Lung microvascular endothelial cell (primary cell): ENCODE results near the gene PPP1R9A. TPM values are rescaled to one million over a fixed set of nuclear protein-coding genes. Genes with fewer than 3 reads are reported as not detected.
A peak's percentile ranks its signal among the peaks of the same experiment; 100 is the strongest.

Experiments used
- DNase-seq, 2 donors: peaks; one replicate each; pipeline versions ENCODE4 v3.0.0 to v3.0.0-alpha.2; 2010; ENCODE audit warnings: low read depth in 2 of 2
- total RNA-seq: library from RNA; depleted of rRNA; stranded (reverse); fragments of >200 nt; gene quantifications from 2 replicates; pipeline ENCODE4 v1.2.1, GENCODE V29; 2014

The PPP1R9A gene
- 5.0 and 9.9 TPM in 2 replicates for total RNA-seq

DNA sequence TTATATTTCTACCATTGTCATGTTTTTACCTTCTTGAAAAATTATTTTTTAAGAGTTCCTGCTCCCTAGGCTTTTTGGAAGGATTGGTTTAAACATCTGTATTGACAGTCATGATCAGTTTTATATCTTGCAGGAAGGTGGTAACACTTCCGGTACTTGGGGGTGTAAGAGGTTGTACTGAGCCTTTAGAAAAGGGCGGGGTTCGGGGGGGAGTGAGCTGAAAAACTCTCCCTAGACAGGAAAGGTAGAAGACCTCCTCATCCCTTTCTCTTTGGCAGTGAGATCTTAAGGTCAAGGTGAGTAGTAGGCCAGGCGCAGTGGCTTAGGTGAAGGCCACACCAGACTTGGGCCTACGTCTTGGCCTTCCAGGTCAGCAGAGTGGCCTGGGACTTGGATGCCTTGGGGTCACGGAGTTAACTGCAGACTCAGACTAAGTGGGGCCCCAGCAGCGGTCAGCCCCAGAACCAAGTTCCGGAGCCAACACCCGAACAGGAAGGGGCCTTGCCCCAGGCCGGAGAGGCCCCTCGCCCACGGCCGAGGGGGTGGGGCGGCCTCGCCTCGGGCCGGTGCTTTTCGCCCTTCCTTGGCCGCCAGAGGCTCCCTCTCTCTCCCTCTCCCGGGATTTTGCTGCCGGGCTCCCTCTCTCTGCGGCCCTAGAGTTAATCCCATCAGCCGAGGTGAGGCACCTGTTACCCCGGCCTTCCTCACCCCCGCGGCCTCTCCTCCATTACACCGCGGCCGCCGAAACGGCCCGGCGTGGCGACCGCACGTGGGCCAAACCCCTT lies at the start of gene PPP1R9A:
Gene PPP1R9A, plus strand, starts transcription at position 569 of the 785 bp plus-strand sequence. CDS start 2,520 bp downstream, outside the sequence.
- DNase-seq, result peak; percentile 1 to 49

DNA sequence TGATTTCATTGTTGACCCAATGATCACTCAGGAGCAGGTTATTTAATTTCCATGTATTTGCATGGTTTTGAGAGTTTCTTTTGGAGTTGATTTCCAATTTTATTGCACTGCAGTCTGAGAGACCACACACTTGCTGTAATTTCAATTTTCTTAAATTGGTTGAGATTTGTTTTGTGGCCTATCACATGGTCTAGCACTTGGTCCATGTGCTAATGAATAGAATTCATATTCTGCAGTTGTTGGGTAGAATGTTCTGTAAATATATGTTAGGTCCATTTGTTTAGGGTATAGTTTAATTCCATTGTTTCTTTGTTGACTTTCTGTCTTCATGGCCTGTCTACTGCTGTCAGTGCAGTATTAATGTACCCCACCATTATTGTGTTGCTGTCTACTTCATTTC lies 36.3 kb upstream of the PPP1R9A start:
- DNase-seq, result no peak

DNA sequence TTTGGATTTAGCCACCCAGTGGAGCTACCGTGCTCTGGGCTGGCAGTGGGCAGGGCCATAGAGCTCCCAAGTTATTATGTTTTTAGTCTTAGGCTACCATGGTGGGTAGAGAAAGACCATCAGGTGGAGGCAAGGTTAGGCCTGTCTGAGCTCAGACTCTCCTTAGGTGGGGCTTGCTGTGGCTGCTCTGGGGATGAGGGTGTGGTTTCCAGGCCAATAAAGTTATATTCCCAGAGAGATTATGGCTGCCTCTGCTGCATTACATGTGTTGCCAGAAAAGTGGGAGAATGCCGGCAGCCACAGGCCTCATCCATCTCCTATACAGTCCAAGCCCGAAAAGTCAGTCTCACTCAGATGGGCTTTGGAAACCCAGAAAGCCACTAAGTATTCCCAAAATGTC lies 34.2 kb upstream of the PPP1R9A start:
- DNase-seq, result no peak

DNA sequence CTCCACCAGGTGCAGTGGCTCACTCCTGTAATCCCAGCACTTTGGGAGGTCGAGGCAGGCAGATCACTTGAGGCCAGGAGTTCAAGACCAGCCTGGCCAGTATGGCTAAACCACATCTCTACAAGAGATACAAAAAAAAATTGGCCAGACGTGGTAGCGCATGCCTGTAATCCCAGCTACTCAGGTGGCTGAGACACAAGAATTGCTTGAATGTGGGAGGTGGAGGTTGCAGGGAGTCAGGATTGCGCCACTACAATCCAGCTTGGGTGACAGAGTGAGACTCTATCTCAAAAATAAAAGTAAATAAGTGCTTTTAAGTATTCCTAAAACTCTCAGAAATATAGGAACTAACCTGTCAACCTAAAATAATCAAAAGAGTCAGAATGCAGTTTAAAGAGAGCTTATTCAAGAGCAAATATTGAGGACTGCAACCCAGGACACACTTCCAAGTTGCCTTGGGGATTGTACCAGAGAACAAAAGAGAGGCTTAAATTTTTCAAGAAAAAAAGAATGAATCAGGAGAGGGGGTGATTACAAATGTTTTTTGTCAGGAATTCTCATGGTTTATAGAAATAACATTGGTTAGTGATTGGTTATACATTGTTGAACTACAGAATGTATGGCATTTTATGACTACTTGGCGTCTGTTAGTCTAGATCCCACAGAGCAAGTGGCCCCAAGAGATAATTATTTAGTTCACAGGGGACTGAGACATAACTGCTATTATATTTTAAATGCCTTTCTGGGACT lies 33.2 kb upstream of the PPP1R9A start:
- no peak for DNase-seq

DNA sequence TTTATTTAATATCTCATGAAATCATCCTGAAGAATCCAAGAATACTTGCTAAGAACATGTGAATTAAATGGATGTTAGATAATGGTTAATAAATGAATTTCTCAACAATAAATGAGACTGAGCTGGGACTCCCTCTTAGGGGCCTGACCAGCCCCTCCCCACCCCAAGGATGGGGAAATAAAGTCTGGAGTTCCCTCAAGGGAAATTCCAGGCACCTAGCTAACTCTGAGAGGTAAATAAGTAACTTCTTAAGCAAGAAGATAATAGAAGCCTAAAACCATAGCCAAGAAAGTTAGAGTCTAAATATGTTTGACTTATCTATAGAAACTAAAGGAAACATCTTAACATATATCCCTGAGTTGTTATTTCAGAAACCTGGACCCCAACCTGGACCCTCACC lies 32.2 kb upstream of the PPP1R9A start:
- DNase-seq, result no peak

DNA sequence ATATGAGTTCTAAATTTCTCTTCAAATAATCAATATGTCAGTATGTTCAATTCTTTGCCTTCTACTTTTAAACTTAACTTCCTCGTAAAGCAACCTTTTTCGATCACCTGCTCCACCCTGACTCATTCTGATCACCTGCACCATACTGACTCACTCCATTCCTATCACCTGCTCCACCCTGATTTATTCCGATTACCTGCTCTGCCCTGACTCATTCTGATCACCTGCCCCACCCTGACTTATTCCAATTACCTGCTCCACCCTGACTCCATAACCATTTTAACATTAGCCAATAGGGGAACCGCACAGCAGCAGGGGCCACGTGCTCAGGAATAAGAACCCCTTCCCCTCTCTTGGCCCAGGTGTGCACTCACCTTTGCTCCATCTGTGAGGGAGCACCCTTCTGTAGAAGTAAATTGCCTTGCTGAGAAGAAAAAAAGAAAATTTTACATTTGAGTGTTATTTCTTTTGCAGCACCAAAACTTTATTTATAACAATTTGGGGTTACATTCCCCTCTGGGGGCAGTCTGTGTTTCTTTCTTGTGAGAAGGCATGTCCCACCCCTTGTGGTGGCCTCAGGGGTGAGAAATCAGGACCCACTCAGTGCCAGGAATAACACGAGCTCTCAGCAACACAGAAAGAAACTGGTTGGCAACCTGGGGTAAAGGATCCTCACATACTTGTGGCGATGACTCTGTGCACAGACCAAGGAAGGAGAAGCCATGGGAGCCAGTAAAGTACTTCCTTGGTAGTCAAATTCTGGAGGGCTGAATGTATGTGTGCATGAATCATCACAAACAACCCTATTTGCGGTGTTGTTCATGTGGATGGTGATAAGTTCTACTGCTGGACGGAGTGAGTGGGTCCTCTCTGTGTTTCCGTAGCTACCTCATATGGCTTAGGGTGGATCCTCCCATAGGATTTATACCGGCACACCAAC lies 29.4 kb upstream of the PPP1R9A start:
- DNase-seq, result no peak

DNA sequence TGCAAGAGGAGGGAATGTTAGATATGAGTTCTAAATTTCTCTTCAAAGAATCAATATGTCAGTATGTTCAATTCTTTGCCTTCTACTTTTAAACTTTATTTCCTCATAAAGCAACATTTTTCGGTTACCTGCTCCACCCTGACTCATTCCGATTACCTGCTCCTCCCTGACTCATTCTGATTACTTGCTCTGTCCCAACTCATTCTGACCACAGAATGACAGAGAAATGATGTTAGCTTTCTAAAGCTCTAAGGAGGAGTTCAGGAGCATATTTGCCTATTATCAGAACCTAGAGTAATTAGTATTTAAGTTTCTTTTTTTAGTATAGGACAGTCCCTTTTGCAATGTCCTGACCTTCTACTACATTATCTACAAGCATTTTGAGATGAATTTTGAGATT lies 24.5 kb upstream of the PPP1R9A start:
- DNase-seq, result no peak

DNA sequence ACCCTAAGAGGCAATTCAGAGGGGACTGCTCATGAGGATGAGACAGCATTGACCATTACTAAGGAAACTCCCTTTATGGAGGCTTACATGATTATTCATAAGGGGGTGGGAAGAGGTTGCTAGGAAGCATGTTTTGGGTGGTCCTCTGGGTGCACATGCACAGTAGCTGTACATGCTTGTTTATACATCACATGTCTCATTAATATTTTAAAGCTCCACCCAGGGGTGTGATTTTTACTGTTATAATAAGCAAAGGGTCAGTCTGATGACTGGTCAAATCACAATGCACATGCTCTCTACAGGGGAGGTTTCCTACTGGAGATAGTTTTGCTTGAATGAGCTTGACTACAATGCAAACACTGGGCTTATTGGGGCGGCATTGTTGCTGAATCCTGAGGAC lies 23.8 kb upstream of the PPP1R9A start:
- no peak for DNase-seq

DNA sequence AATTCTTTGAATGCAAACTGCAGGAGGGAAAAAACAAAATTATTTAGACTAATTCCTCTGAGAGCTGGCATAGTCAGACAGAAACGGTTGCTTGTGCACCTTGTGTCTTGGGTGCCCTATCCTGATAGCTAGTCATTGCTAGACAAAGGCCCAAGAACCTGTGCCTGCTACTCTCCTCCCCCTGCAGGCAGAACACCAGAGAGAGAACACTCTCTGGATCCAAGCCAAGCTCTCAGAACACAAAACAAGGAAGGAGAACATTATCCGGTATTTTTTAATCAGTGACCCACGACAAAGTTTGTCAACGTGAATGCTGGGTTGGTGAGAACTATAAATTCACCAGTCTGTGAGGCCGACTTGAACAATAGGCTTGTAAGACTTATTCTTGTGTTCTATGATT lies 18.8 kb upstream of the PPP1R9A start:
- peak; percentile 35 to 52 for DNase-seq

DNA sequence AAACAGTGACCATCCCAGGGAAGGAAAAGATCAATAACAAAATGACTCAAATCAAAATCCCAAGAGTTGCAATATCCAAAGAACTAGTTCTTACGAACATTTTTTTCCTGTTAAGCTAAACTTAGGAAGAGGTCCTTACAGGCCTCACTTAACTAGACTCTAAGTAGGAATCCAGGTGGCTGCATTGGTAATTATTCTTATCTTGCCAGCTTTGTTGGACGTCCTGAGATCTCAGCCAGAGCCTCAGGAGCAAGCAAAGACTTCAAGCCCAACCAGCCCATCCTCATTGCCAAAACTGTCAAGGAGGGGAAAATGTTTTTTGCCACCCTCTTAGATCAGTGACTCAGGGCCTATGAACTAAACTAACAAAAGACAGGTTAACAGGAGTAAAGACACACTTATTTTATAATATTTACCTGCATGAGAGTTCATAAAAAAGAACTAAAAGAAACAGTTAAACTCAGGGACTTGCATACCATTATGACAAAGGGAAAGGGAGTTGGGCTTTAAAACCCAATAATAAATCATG lies 18.3 kb upstream of the PPP1R9A start:
- no peak for DNase-seq

DNA sequence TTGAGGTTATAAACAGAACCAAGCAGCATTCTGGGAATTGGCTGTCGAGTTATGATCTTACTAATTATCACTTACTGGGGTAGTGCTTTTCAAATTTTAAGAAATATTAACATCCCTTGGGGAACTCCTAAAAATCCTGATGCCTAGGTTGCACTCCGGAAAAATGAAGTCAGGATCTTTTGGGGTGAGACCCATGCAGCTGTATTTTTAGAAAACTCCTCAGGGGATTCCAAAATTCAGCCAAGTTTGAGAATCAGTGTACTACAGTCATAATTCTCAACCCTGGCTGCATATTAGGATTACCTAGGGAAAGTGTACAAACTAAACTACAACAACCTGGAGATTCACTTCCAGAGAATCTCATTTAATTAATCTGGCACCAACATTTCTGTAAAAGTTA lies 17.2 kb upstream of the PPP1R9A start:
- no peak for DNase-seq

DNA sequence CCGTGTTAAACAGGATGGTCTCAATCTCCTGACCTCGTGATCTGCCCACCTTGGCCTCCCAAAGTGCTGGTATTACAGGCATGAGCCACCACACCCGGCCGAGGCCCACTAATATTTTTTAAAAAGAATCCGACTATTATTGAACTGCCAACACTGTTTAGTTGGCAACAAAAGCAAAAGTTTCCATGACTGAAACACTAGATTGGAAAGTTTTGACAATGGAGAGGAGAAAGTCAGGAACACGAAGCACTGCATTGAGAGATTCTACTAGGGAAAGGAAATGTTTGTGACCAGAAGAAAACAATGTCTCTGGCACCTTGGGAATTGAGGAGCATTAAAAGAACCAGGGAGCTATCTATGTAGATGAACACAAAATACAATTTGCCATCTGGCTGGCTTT lies 13.7 kb upstream of the PPP1R9A start:
- peak in 1 of 2 donors; percentile 78 for DNase-seq

DNA sequence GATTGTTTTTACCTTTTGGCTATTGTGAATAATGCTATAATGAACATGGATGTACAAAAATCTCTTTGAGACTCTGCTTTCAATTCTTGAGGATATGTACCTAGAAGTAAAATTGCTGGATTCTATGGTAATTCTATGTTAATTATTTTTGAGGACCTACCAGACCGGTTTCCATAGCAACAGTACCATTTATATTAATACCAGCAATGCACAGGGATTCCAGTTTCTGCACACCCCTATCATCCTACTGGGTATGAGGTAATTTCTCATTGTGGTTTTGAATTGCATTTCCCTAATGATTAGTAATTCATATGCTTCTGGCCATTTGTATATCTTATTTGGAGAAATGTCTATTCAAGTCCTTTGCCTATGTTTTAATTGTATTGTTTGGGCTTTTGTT lies 9.9 kb upstream of the PPP1R9A start:
- DNase-seq, result no peak

DNA sequence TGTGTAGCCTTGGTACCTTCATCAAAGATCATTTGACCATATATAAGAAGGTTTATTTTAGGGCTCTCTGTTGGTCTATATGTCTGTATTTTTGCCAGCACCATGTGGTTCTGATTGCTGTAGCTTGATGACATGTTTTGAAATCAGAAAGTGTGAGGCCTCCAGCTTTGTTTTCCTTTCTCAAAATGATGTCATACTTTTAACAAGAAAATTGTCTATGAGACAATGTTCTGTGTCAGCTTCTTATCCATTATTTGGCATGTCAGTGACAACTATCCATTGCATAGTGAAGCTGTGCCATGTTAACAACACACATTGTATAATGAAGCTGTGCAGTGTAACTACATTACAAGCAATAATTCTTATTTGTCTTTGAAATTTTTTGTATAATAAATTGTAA lies 9.1 kb upstream of the PPP1R9A start:
- DNase-seq, result no peak

DNA sequence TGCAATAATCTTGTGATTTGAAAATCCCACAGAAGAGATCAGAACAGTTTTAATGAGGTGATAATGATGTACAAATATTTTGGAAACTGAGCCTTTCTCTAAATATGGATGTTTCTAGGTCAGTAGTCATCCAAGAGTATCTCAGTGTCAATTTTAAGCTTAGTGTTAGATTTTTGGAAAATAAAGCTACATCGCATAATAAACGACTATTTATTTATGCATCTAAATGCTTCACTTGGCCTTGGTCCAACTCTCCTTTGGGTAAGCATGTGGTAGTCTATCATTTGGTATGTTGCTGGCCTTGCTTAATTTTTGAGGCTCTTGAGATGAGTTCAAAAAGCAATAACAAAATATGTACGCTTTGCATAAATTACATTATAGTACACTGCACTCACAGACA lies 5.4 kb upstream of the PPP1R9A start:
- DNase-seq, result no peak

DNA sequence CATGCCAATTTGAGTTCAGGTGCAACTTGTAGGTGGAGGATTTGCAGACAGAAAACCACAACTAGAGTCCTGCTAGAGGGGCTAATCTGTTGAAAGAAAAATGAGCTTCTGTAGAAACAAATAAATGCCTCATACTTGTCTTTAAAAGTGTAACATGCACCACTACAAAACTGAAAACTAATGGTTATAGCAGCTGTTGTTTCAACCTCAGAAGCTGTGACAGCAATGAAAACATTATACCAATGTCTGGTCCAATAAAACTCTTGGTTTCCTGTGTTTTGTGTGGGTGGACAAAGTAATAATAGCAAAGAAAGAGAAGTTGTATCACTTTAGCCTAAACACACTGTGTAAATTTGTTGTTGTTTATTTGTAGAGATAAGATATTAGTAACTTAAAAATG lies 3.4 kb upstream of the PPP1R9A start:
- no peak for DNase-seq

DNA sequence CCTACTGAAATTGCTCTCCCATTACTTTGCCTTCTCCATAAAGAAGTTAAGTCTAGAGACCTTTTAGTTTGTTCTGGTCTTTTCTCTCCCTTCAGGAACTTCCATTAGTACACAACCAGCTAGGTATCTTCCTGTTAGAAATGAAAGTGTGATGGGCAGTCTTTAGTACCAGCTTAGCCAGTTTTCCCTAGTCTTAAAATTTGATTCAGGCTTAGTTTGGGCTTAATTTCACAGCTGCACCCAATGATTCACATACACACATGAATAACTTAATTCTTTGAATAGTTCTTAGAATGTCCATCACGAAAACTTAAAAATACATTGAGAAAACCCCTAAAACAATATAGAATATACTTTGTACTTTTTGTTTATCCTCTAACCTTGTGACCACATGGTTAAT lies 2.4 kb upstream of the PPP1R9A start:
- DNase-seq, result no peak

DNA sequence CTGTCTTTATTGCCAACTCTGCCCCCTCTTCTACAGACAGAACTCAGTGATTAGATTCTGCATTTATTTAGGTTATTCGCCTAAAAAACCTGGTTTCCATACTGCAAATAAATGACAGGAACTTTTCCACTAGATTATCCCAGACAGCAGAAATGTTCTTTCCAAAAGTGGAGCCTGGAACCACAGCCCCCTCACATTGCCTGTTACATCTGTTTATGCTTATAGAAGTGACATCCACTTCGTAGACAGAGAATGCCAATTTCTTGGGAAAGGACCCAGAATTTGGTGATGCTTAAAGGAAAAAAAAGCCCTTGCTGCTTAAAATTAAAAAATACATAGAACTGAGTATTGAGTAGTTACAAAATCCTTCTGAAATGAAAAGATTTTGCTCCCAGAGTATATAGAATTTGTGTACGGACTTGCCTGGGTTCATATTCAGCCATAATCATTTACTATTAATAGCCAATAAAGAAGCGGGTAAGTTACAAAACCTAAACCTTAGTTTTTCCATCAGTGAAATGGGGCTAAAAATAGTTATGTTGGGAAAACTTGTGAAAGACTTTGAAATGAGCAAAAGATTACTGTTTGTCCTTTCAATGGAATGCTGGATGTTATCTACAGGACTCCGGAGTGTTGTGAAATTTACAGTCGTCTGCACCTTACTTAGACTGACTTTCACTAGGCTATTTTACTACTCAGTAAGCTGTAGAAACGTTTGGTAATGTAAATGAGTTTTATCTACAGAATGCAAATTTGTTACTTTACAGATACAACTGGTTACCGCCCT lies 1.1 kb upstream of the PPP1R9A start:
- no peak for DNase-seq

DNA sequence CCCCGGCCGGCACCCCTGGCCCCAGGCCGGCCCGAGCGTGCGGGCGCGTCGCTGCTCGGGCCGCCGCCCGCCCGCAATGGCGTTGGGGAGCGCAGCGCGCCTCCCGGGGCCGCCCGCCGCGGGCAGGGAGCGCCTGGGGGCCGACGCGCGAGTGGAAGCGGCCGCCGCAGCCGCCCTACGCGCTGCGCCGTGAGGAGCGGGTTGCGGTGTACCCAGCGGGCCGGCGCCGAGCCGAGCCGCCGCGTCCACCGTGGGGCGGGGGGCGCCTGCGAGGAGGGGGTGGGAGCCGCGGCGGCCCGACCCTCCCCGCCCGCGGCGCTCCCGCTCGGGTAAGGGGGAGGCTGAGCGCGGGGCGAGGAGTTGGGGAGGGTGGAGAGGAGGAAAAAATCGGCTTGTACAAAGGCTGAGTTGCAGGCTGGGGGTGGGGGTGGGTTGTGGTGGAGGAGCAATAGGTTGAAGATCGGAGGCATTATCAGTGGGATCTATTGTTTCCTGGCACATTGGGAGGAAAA lies 473 bp downstream of the PPP1R9A start:
- DNase-seq, result peak in 1 of 2 donors; percentile 47

DNA sequence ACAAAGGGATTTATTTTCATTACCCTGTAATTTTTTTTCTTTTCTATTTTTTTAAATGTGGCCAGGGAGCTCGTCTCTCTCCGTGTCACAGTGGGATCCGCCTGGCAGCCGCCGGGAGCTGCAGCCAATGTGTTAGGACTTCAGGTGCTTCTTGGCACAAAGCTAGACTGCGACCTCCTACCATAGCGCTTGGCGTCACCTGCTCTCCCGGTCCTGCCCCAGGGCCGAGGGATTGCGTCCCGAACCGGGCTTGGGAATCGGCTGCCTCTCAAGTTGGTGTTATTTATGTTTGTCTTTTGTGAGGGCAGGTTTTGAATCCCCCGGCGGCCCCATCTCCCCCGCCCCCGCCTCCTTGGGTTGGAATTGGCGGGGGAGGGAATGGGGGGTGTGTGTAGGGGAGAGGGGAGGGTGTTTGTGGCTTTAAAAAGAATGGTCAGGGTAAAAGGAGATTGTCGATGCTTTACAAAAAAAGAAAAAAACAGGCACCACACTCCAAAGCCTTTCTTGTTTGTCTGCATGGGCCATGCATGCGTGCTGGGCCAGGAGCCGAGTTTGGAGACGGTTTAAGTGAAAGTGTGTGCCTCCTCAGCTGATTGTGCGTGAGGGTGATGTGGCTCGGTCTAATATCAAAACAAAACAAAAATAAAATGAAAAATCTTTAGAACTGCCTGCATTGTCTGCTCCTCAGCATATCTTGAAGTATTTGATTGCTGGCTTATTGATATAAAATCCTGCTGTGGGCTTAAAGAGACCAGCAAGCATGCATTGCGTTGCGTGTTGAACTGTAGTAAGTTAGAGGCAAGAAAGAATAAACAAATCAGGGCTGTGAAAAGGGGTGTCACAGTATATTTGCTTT lies 1.2 kb downstream of the PPP1R9A start:
- DNase-seq, result peak; percentile 5 to 42
